Endothelial cell of umbilical vein (primary cell): ENCODE data around the gene DEPDC5. TPM values are rescaled to one million over a fixed set of nuclear protein-coding genes. Genes with fewer than 3 reads are reported as not detected.

Experiments used
- BruUV-seq: library from RNA; stranded (reverse); fragments of 400-500 nt; replicated peaks from 2 replicates; lab custom pipeline; 2021; lab: Mats Ljungman, UMichigan
- CTCF ChIA-PET: fragments of 300-600, 350-600 bp; sonication (Branson Sonifier 250); formaldehyde crosslinking; loops from one replicate; lab custom pipeline; 2021; ENCODE audit warnings: antibody characterized with exemption, inconsistent platforms; lab: Charles Lee
- POLR2A ChIA-PET: fragments of 300-600, 350-600 bp; sonication (Branson Sonifier 250); formaldehyde crosslinking; loops from one replicate; lab custom pipeline; 2021; ENCODE audit warnings: antibody characterized with exemption, inconsistent platforms; lab: Charles Lee
- DNase-seq: peaks from one replicate; pipeline ENCODE4 v3.0.0-alpha.2; 2011; ENCODE audit warnings: low read depth, low spot score
- FAIRE-seq: peaks from 2 replicates; lab custom pipeline; 2011; peaks lifted over from hg19 to GRCh38; lab: Jason Lieb, UNC
- H2AFZ ChIP-seq: 2 replicates; pipeline ENCODE4 v1.6.0; 2012; ENCODE audit warnings: low read depth, low read length, control low read depth, inconsistent platforms
- H3K27ac ChIP-seq: 2 replicates; pipeline ENCODE4 v1.5.1; 2011; ENCODE audit warnings: low read depth, mild to moderate bottlenecking, control low read depth, low read length, moderate library complexity; ENCODE audit not compliant: insufficient read depth
- H3K27me3 ChIP-seq, 2 experiments: 2 replicates each; pipeline versions ENCODE4 v1.6.0 to v1.6.1; 2011; ENCODE audit warnings: low read length in 2 of 2, mixed read lengths in 1 of 2; ENCODE audit not compliant: control insufficient read depth in 2 of 2, insufficient read depth in 2 of 2
- H3K36me3 ChIP-seq, 2 experiments: 2 replicates in 1 of 2; 3 replicates in 1 of 2; pipeline ENCODE4 v1.5.1; 2011; ENCODE audit warnings: low read length in 2 of 2, mild to moderate bottlenecking in 1 of 2, moderate library complexity in 1 of 2; ENCODE audit not compliant: control insufficient read depth in 2 of 2, insufficient read depth in 2 of 2; ENCODE audit errors: extremely low read depth in 1 of 2
- H3K4me1 ChIP-seq: 3 replicates; pipeline ENCODE4 v1.5.1; 2011; ENCODE audit warnings: mild to moderate bottlenecking, low read length; ENCODE audit not compliant: control insufficient read depth, insufficient read depth; ENCODE audit errors: extremely low read depth
- H3K4me2 ChIP-seq: 2 replicates; pipeline ENCODE4 v1.6.1; 2011; ENCODE audit warnings: low read length, control low read depth, mixed read lengths; ENCODE audit not compliant: insufficient read depth
- H3K4me3 ChIP-seq, 3 experiments: fragments of 200-600 bp in 1 of 3; sonication (generic), shearing (Covaris generic) in 1 of 3; replicated peaks in 1 of 3; 2 replicates each; pipeline ENCODE4 v1.5.1; 2011 to 2016; ENCODE audit warnings: control low read depth in 3 of 3, low read length in 3 of 3, mild to moderate bottlenecking in 2 of 3, inconsistent platforms in 1 of 3, low read depth in 1 of 3, moderate library complexity in 1 of 3; ENCODE audit not compliant: insufficient read depth in 1 of 3
- H3K79me2 ChIP-seq: 2 replicates; pipeline ENCODE4 v1.6.0; 2012; ENCODE audit warnings: low read length, inconsistent platforms; ENCODE audit not compliant: control insufficient read depth, insufficient read depth
- H3K9ac ChIP-seq: replicated peaks from 2 replicates; pipeline ENCODE3; 2011; ENCODE audit warnings: low read length, control low read depth; ENCODE audit not compliant: insufficient read depth; ENCODE audit errors: extremely low read depth
- H3K9me1 ChIP-seq: replicated peaks from 3 replicates; pipeline ENCODE4 v1.6.0; 2011; ENCODE audit warnings: mild to moderate bottlenecking, low read length; ENCODE audit not compliant: control insufficient read depth, insufficient read depth; ENCODE audit errors: extremely low read depth
- H3K9me3 ChIP-seq: replicated peaks from 2 replicates; pipeline ENCODE4 v1.5.1; 2012; ENCODE audit warnings: low read length, inconsistent platforms; ENCODE audit not compliant: control insufficient read depth, insufficient read depth
- H4K20me1 ChIP-seq: replicated peaks from 2 replicates; pipeline ENCODE3; 2011; ENCODE audit warnings: mild to moderate bottlenecking, low read length; ENCODE audit not compliant: control insufficient read depth, insufficient read depth; ENCODE audit errors: extremely low read depth
- CTCF ChIP-seq, 2 donors: IDR thresholded peaks; 1 replicate in 1 of 2; 2 replicates in 1 of 2; pipeline ENCODE4 v1.5.1; 2011; ENCODE audit warnings: low read length in 2 of 2, mild to moderate bottlenecking in 2 of 2, moderate library complexity in 2 of 2, control low read depth in 1 of 2, inconsistent platforms in 1 of 2, low read depth in 1 of 2; ENCODE audit not compliant: insufficient read depth in 1 of 2; ENCODE audit errors: extremely low read depth in 1 of 2
- EZH2 ChIP-seq: IDR thresholded peaks from 2 replicates; pipeline ENCODE4 v1.6.1; 2012; ENCODE audit warnings: borderline replicate concordance, low read depth, mild to moderate bottlenecking, moderate library complexity, low read length, inconsistent platforms; ENCODE audit not compliant: severe bottlenecking
- FOS ChIP-seq: IDR thresholded peaks from 2 replicates; pipeline ENCODE4 v1.6.1; 2011; ENCODE audit warnings: mild to moderate bottlenecking, low read length, moderate library complexity, borderline replicate concordance; ENCODE audit not compliant: insufficient read depth
- GATA2 ChIP-seq: IDR thresholded peaks from 2 replicates; pipeline ENCODE4 v1.7.0; 2011; ENCODE audit warnings: low read depth, mild to moderate bottlenecking, moderate library complexity, mixed read lengths, low read length; ENCODE audit not compliant: insufficient read length, insufficient read depth
- JUN ChIP-seq: IDR thresholded peaks from 2 replicates; pipeline ENCODE4 v1.6.1; 2011; ENCODE audit warnings: borderline replicate concordance, low read depth; ENCODE audit not compliant: insufficient read length, insufficient read depth
- MAX ChIP-seq: IDR thresholded peaks from 2 replicates; pipeline ENCODE4 v1.6.1; 2011; ENCODE audit not compliant: insufficient read depth, insufficient read length
- MYC ChIP-seq: IDR thresholded peaks from one replicate; pipeline ENCODE4 v1.6.1; 2011; ENCODE audit warnings: mild to moderate bottlenecking, low read depth, low read length
- POLR2A ChIP-seq: IDR thresholded peaks from 2 replicates; pipeline ENCODE4 v1.6.1; 2012; ENCODE audit warnings: low read depth, mild to moderate bottlenecking, control low read depth, low read length
- POLR2AphosphoS5 ChIP-seq: IDR thresholded peaks from 2 replicates; pipeline ENCODE4 v1.6.1; 2012; ENCODE audit warnings: low read depth, mild to moderate bottlenecking, control low read depth, low read length, moderate library complexity; ENCODE audit not compliant: insufficient read depth
- dilution Hi-C: fragments of 300-500 bp; cut with MboI; formaldehyde crosslinking; loops from one replicate; pipeline ENCODE4 v1.15.0; 2019; ENCODE audit warnings: low sequenced_read_pairs; ENCODE audit not compliant: extremely low pct_ligation_motif_present
- intact Hi-C: fragments of 100-400 bp; cut with micrococcal nuclease; formaldehyde crosslinking; loops from one replicate; pipeline ENCODE4 v1.10.0; 2022
- polyA plus RNA-seq, 4 experiments: library from polyadenylated mRNA; depleted of rRNA in 3 of 4; stranded (reverse) in 3 of 4; unstranded in 1 of 4; fragments of >200 nt; gene quantifications; 2 replicates each; pipeline versions ENCODE4 v1.2.1 to v1.2.3, GENCODE V29; 2011 to 2012; ENCODE audit warnings: missing spikeins in 1 of 4
- total RNA-seq: library from RNA; stranded (reverse); gene quantifications from 2 replicates; pipeline ENCODE4 v1.2.3, GENCODE V29; 2021

Gene DEPDC5
- total and polyA plus RNA-seq, 2 donors (not counting 3 experiments of a cell fraction or from before 2014, with no cell fraction given) = 13.1 to 36.6 TPM

- Histone ChIP-seq H3K79me2 (no peaks in the 10 kb centered on the region), H3K9me3 (no peaks in the 10 kb centered on the region), H3K4me1 (peaks cover 16% of the 10 kb centered on the region), H3K9me1 (no peaks in the 10 kb centered on the region), H4K20me1 (no peaks in the 10 kb centered on the region), H3K27ac (peak overlapping the region; percentile 6), H3K9ac (no peak overlapping the region), H3K27me3 (no peaks in the 10 kb centered on the region), H2AFZ (no peak overlapping the region), H3K4me2 (no peak overlapping the region), H3K4me3 (no peak overlapping the region), H3K36me3 (peaks cover 12 to 17% of the 10 kb centered on the region in 2 experiments)
- peak; percentile 16 for DNase-seq
- dilution Hi-C loops (no loop called here), intact Hi-C loops (no loop called here)
- CTCF ChIA-PET = interaction anchor here (0.6 to 1.2 kb wide), 4 partner anchors 9 to 194 kb away, joined by 3 to 5 read pairs (median 4); no protein-coding TSS in a partner anchor
- TF ChIP-seq MAX = no peak
- TF ChIP-seq FOS = no peak
- no peak for TF ChIP-seq CTCF (IDR thresholded peaks at IDR 0.05; ENCODE audit: extremely low read depth in 1 of 2, insufficient read depth in 1 of 2, low read depth in 1 of 2, low read length in 2 of 2)
- TF ChIP-seq POLR2AphosphoS5 = no peak
- no peak for TF ChIP-seq GATA2
- TF ChIP-seq POLR2A = no peak
- TF ChIP-seq JUN = no peak
- no peak for TF ChIP-seq MYC
- TF ChIP-seq EZH2 = no peak
- no TSS peak for BruUV-seq
- POLR2A ChIA-PET = interaction anchor here (0.6 kb wide), 1 partner anchor 19 kb away, joined by 4 read pairs; no protein-coding TSS in a partner anchor
- peak; percentile 75 for FAIRE-seq
These were observed 22.4 kb downstream of the DEPDC5 start for GRCh38 chr22:31776231-31776630.
